GM12878 (cell line): ENCODE data around the gene CTNNA1.

ENCODE experiments used
- CBX5 ChIP-seq: sonication (generic); IDR thresholded peaks from 2 replicates; pipeline ENCODE4 v1.6.1; 2016; ENCODE audit warnings: low read depth, moderate library complexity, mild to moderate bottlenecking, inconsistent platforms
- CTCF ChIP-seq, 3 experiments: IDR thresholded peaks in 2 of 3; conservative IDR thresholded peaks in 1 of 3; 2 replicates each; pipeline ENCODE4 v1.5.1; 2011; ENCODE audit warnings: low read depth in 3 of 3, low read length in 3 of 3, mild to moderate bottlenecking in 3 of 3, control low read depth in 2 of 3, moderate library complexity in 2 of 3, inconsistent platforms in 1 of 3, mixed read lengths in 1 of 3; ENCODE audit not compliant: control insufficient read depth in 2 of 3, insufficient read depth in 1 of 3; ENCODE audit errors: extremely low read depth in 1 of 3
- ZBED1 ChIP-seq: IDR thresholded peaks from 2 replicates; pipeline ENCODE4 v1.6.1; 2016; ENCODE audit warnings: borderline replicate concordance

- TF ChIP-seq CBX5 (no peak), CTCF (IDR thresholded peaks at IDR 0.05 in 2 of 3, conservative IDR thresholded peaks at IDR 0.05 in 1 of 3; ENCODE audit: control insufficient read depth in 2 of 3, extremely low read depth in 1 of 3, insufficient read depth in 1 of 3, low read depth in 3 of 3, low read length in 3 of 3) (no peak), ZBED1 (no peak)
Measured at GRCh38 chr5:138901716-138902115, 148.5 kb downstream of the CTNNA1 start.
